GM12865 (cell line): Measurements from ENCODE around the gene WFDC10B.
"Not testable (repeated sequence)": the region's sequence is repeated elsewhere in the genome, so short reads cannot be mapped to it uniquely, and the experiment has no call there.

Experiments used
- DNase-seq: peaks from one replicate; pipeline ENCODE4 v3.0.0; 2010; ENCODE audit warnings: low read depth
- H3K4me3 ChIP-seq: 2 replicates; pipeline ENCODE4 v1.5.1; 2011; ENCODE audit warnings: mild to moderate bottlenecking, low read depth, low read length, control low read depth
- TF ChIP-seq, protein P1 (sequence below): IDR thresholded peaks from 2 replicates; pipeline ENCODE4 v1.5.1; 2011; ENCODE audit warnings: low read length, control low read depth, low read depth, inconsistent platforms; ENCODE audit not compliant: insufficient read depth; ENCODE audit errors: missing control alignments

WFDC10B gene

GRCh38 chr20:45732199-45732598, 27.4 kb upstream of the WFDC10B start:
- no peak for DNase-seq
- TF ChIP-seq, protein P1, sequence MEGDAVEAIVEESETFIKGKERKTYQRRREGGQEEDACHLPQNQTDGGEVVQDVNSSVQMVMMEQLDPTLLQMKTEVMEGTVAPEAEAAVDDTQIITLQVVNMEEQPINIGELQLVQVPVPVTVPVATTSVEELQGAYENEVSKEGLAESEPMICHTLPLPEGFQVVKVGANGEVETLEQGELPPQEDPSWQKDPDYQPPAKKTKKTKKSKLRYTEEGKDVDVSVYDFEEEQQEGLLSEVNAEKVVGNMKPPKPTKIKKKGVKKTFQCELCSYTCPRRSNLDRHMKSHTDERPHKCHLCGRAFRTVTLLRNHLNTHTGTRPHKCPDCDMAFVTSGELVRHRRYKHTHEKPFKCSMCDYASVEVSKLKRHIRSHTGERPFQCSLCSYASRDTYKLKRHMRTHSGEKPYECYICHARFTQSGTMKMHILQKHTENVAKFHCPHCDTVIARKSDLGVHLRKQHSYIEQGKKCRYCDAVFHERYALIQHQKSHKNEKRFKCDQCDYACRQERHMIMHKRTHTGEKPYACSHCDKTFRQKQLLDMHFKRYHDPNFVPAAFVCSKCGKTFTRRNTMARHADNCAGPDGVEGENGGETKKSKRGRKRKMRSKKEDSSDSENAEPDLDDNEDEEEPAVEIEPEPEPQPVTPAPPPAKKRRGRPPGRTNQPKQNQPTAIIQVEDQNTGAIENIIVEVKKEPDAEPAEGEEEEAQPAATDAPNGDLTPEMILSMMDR, result no peak
- no peak overlapping the region for H3K4me3 ChIP-seq

- TF ChIP-seq, protein P1, result no peak
- no peak overlapping the region for H3K4me3 ChIP-seq
- DNase-seq, result peak; percentile 20
Measured at GRCh38 chr20:45727044-45727443, 22.2 kb upstream of the WFDC10B start.

DNA sequence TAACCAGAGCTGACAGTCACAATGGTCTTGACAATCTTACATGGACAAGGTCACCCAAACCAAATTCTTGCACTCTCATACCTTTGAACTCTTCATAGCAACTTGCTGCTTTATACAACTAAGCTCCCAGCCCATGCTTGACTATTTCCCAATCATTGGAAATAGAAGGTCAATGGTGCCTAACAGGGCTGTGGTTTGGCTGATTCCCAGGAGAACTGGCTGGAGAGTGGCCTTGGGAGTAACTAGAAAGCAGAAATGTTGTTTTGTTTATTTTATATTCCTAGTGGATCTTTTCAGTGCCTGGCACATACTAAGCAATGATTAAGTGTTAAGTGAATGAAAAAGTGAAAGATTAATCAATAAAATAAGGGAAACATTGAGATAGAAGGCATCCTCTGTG, 20.3 kb upstream of the WFDC10B start:
- TF ChIP-seq, protein P1, result no peak
- no peak overlapping the region for H3K4me3 ChIP-seq
- DNase-seq, result no peak

DNA sequence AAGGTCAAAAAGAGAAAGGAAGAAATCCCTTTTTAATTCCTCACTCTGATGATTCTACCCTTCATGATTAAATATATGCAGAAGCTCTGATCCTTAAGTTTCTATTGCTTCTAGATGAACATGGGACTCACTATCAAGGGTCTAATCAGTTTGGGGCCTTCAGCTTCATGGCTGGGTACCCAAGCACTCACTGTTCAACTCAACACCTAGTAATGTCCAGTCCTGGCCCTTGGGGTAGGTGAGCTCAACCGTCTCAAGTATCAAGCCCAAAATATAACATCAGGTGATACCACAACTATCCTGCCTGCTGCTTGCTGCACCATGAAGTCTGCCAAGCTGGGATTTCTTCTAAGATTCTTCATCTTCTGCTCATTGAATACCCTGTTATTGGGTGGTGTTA, 17.2 kb upstream of the WFDC10B start, which contains the start of gene SPINT4:
Gene SPINT4 (plus strand): TSS at position 301 of the 400 bp plus-strand sequence. CDS start 21 bp downstream, at position 322.
- DNase-seq, result no peak
- TF ChIP-seq, protein P1, result no peak

DNA sequence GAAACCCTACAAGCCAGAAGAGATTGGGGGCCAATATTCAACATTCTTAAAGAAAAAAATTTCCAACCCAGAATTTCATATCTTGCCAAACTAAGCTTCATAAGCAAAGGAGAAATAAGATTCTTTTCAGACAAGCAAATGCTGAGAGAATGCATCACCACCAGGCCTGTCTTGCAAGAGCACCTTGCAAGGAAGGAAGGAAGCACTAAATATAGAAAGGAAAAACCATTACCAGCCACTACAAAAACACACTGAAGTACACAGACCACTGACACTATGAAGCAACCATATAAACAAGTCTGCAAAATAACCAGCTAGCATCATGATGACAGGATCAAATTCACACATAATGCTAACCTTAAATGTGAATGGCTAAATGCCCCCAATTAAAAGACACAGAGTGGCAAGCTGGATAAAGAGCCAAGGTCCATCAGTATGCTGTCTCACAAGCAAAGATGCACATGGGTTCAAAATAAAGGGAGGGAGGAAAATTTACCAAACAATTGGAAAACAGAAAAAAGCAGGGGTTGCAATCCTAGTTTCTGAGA, 11.4 kb upstream of the WFDC10B start:
- H3K4me3 ChIP-seq, result not testable (repeated sequence)
- DNase-seq, result peak; percentile 18

More for the DNA sequence above, 17.2 kb upstream of the WFDC10B start, which contains the start of gene SPINT4:
- H3K4me3 ChIP-seq, result no peak within 1 kb of the TSS

GRCh38 chr20:45701873-45702272, 2.9 kb downstream of the WFDC10B start, which contains the start of gene WFDC13:
Gene WFDC13 (plus strand): TSS chr20:45702038. CDS start chr20:45702124, 86 bp downstream.
- DNase-seq, result no peak
- TF ChIP-seq, protein P1, result no peak
- no peak within 1 kb of the TSS for H3K4me3 ChIP-seq

GRCh38 chr20:45701104-45701503, 3.7 kb downstream of the WFDC10B start:
- no peak for DNase-seq

More at GRCh38 chr20:45701104-45701503, 3.7 kb downstream of the WFDC10B start:
- TF ChIP-seq, protein P1, result no peak
- no peak overlapping the region for H3K4me3 ChIP-seq
